Body of pancreas (tissue), 4 donors: ENCODE results near the gene USH2A. TPM values are rescaled to one million over a fixed set of nuclear protein-coding genes. Genes with fewer than 3 reads are reported as not detected.

Experiments used
- ATAC-seq: fragments of 150-250 bp; one replicate; pipeline ENCODE4 v1.9.1; 2016
- DNase-seq, 4 donors: peaks; one replicate each; pipeline ENCODE4 v3.0.0-alpha.2; 2019
- H3K27ac ChIP-seq, 4 donors: fragments of 200-600 bp; sonication (generic); 1 replicate in 3 of 4; 2 replicates in 1 of 4; pipeline versions ENCODE4 v1.5.1 to v1.6.1; 2016 to 2019; ENCODE audit warnings: mild to moderate bottlenecking in 1 of 4, mixed read lengths in 1 of 4, moderate library complexity in 1 of 4
- H3K27me3 ChIP-seq, 2 donors: fragments of 200-600 bp; sonication (generic); one replicate each; pipeline ENCODE4 v1.6.0; 2016; ENCODE audit warnings: mild to moderate bottlenecking in 1 of 2
- H3K36me3 ChIP-seq, 2 donors: fragments of 200-600 bp; sonication (generic); replicated peaks in 1 of 2; 2 replicates each; pipeline ENCODE4 v1.5.1; 2016; ENCODE audit warnings: low read depth in 2 of 2; ENCODE audit not compliant: insufficient read depth in 1 of 2
- H3K4me1 ChIP-seq: fragments of 200-600 bp; sonication (generic); one replicate; pipeline ENCODE4 v1.6.0; 2016
- H3K4me3 ChIP-seq, 2 donors: fragments of 200-600 bp; sonication (generic); 1 replicate in 1 of 2; 2 replicates in 1 of 2; pipeline ENCODE4 v1.5.1; 2016 to 2019
- H3K9me3 ChIP-seq, 3 donors: fragments of 200-600 bp; sonication (generic); 1 replicate in 2 of 3; 2 replicates in 1 of 3; pipeline ENCODE4 v1.5.1; 2016
- CTCF ChIP-seq, 7 experiments: fragments of 450-650 bp in 4 of 7; fragments of 200-600 bp in 3 of 7; sonication (generic) in 3 of 7; IDR thresholded peaks; one replicate each; pipeline ENCODE4 v1.5.1; 2016 to 2019; ENCODE audit warnings: antibody characterized with exemption in 7 of 7
- POLR2A ChIP-seq, 3 donors: fragments of 450-650 bp; IDR thresholded peaks; one replicate each; pipeline ENCODE4 v1.6.1; 2016; ENCODE audit warnings: antibody characterized with exemption in 3 of 3, mild to moderate bottlenecking in 2 of 3
- WGBS, 2 donors: methylation state at CpG; one replicate each; pipeline ENCODE4 v1.1.5; 2017; 5-methylcytosine and 5-hydroxymethylcytosine counted together
- intact Hi-C: fragments of 100-400 bp; cut with DNase I; formaldehyde crosslinking; loops from one replicate; pipeline ENCODE4 v1.15.1; 2023
- total RNA-seq, 2 donors: library from RNA; depleted of rRNA; stranded (reverse); fragments of >200 nt; gene quantifications; one replicate each; pipeline ENCODE4 v1.1.0, GENCODE V29; 2016

The USH2A gene
- total RNA-seq = under 1 TPM; 0.26 to 0.33 TPM

- H3K4me3 ChIP-seq = no peak within 1 kb of the TSS
- DNase-seq = peak; percentile 21 to 65 (median 44)
- intact Hi-C loops = no loop called here
- no peak within 1 kb of the TSS for H3K27ac ChIP-seq
- no peaks in the 10 kb centered on the region for H3K36me3 ChIP-seq
- TF ChIP-seq CTCF (IDR thresholded peaks at IDR 0.05) = no peak
- no peak for TF ChIP-seq POLR2A (IDR thresholded peaks at IDR 0.05)
- no peaks in the 10 kb centered on the region for H3K9me3 ChIP-seq
- H3K4me1 ChIP-seq = peaks cover 6% of the 10 kb centered on the region
- ATAC-seq = peak; percentile 47
- no peaks in the 10 kb centered on the region for H3K27me3 ChIP-seq
- WGBS, 2 donors = 15 to 25% methylated on average over 5 of the region's 5 CpGs
These were observed at the start of gene USH2A for GRCh38 chr1:216422821-216423520. USH2A (minus strand) TSS chr1:216423448; CDS start chr1:216422336, 1,112 bp downstream.

GRCh38 chr1:216466162-216466801 lies 43.0 kb upstream of the USH2A start:
- intact Hi-C loops = no loop called here
- no peak for ATAC-seq

GRCh38 chr1:216464489-216464888 lies 41.2 kb upstream of the USH2A start:
- H3K9me3 ChIP-seq = no peaks in the 10 kb centered on the region
- TF ChIP-seq CTCF (IDR thresholded peaks at IDR 0.05) (no peak), POLR2A (IDR thresholded peaks at IDR 0.05) (no peak)
- ATAC-seq = no peak
- H3K27ac ChIP-seq = no peak overlapping the region
- H3K36me3 ChIP-seq = no peaks in the 10 kb centered on the region
- H3K27me3 ChIP-seq = no peaks in the 10 kb centered on the region
- no peak overlapping the region for H3K4me3 ChIP-seq
- WGBS, 2 donors = 40 to 41% methylated on average over 1 of the region's 1 CpG
- no peak for DNase-seq
- H3K4me1 ChIP-seq = peaks cover 10% of the 10 kb centered on the region
- intact Hi-C loops = no loop called here

More at GRCh38 chr1:216466162-216466801, 43.0 kb upstream of the USH2A start:
- 56 to 64% methylated on average over 3 of the region's 3 CpGs for WGBS, 2 donors
- no peak for TF ChIP-seq CTCF (IDR thresholded peaks at IDR 0.05)
- TF ChIP-seq POLR2A (IDR thresholded peaks at IDR 0.05) = no peak
- Histone ChIP-seq H3K9me3 (no peaks in the 10 kb centered on the region), H3K36me3 (no peaks in the 10 kb centered on the region), H3K27me3 (no peaks in the 10 kb centered on the region), H3K4me3 (no peak overlapping the region), H3K4me1 (peaks cover 3% of the 10 kb centered on the region), H3K27ac (no peak overlapping the region)
- DNase-seq = no peak

GRCh38 chr1:216462066-216462775 lies 39.0 kb upstream of the USH2A start:
- 37 to 40% methylated on average over 3 of the region's 3 CpGs for WGBS, 2 donors
- no peaks in the 10 kb centered on the region for H3K9me3 ChIP-seq
- intact Hi-C loops = no loop called here
- TF ChIP-seq CTCF (IDR thresholded peaks at IDR 0.05) (no peak), POLR2A (IDR thresholded peaks at IDR 0.05) (no peak)
- no peak overlapping the region for H3K4me3 ChIP-seq
- DNase-seq (no peak), ATAC-seq (no peak)
- no peak overlapping the region for H3K27ac ChIP-seq
- no peaks in the 10 kb centered on the region for H3K36me3 ChIP-seq
- H3K27me3 ChIP-seq = no peaks in the 10 kb centered on the region
- H3K4me1 ChIP-seq = peaks cover 10% of the 10 kb centered on the region
